Brain pericyte (primary cell): ENCODE results near the gene EIF2S1.
"Not testable (repeated sequence)": the region's sequence is repeated elsewhere in the genome, so short reads cannot be mapped to it uniquely, and the experiment has no call there.

Experiments
- DNase-seq: peaks from one replicate; pipeline ENCODE4 v3.0.0-alpha.2; 2012; ENCODE audit warnings: low read depth, low spot score

EIF2S1 gene

DNA sequence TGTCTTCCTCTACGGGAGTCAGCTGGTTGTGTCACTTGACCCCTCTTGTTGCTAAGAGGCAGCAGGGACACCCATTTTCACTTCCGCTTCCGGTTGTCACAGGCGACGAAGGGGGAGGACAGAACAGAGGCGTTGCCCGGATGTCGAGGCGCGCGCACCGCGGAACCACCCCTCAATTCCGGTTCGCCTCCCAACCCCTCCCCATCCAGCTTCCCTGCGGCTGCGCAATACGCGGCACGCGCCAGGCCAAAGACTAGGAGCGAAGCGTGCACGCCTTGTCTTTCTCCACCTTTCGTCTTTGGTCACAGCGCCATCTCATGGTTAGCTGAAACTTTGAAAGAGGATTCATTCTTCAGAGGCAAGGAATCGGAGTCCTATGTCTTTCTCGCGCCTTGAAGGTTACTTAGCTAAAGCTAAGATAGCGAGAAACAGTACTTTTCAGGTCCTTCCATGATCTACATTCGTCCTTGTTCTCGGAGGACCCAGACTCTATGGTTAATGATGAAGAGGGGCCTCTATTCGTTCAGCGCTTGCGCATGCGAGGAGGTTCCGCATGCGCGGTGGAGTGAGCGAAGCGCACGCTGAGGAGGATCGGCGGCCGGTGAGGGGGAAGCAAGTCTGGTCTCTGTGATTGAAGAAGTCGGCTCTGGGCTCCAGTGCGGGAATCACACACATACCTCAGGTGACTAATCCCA is at the start of gene EIF2S1, which contains the start of gene ATP6V1D:
Gene EIF2S1 (plus strand): TSS at position 554 of the 695 bp plus-strand sequence. CDS start 4,440 bp downstream, outside the sequence.
Gene ATP6V1D (minus strand): TSS at position 30 of the 695 bp plus-strand sequence. CDS start 106 bp downstream, outside the sequence.
- DNase-seq, result peak; percentile 98

DNA sequence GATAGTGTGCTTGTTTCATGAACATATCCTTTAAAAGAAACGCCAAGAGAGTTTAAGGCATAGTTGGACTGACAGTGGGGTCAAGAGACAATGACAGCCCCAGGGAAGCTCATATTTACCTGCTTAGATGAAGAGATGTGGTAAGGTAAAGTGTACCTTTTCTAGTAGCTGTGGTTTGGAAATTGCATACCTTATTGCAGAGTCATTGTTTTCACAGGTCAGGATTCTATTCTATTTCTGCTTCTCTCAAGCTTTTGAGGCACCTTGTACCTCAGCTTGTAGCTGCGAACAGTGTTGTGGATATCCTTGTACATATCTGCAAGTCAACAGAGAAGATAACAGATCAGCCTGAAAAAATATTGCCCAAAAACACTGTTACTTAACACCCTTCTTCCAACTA is 48.3 kb upstream of the EIF2S1 start:
- DNase-seq, result no peak

DNA sequence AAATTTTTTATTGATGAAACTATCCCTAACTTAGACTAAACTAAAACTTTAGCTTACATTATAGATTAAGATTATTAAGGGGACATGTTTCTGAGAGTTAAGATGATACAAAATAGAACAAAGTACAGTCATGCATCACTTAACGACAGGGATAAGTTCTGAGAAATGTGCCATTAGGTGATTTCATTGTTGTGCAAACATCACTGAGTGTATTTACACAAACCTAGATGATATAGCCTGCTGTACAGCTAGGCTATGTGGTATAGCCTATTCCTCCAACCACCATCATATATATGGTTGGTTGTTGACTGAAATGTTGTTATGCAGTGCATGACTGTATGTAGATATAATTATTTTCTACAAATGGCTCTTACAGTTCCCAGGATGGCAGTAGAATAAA is 47.0 kb upstream of the EIF2S1 start:
- no peak for DNase-seq

DNA sequence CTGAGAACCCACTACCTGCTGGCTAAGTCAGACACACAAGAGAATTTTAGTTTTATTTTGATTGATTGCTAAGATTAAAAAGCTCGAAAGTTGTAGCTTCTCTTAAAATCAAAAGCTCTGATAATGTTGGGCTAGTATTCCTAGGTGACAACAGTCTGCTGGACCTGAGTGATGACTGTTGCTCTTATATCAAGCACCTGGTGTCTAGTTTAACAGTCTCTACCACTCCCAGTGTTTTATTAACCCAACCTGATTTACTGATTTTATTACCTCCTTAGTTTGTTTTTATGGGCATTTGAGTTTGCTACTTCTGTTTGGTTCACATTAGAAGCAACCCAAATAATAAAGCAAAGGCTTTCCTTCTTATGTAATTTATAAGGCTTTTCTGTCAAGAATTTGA is 42.3 kb upstream of the EIF2S1 start:
- no peak for DNase-seq

DNA sequence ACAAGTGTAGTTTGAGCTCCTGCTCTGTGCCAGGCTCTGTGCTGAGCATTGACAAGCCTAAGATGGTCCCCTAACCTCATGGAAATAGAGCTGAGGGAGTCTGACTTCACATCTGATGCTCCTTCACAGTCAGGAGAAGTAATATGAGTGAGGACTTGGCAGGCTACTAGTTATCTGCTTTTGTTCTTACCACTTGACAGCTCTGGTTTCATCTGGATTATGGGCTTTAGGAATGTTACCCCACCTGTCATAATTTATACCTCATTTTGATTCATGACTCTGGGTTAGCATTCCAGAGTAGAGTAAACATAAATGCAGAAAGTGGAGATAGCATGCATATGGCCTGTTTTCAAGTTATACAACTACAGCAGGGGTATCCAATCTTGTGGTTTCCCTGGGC is 41.0 kb upstream of the EIF2S1 start:
- DNase-seq, result no peak

DNA sequence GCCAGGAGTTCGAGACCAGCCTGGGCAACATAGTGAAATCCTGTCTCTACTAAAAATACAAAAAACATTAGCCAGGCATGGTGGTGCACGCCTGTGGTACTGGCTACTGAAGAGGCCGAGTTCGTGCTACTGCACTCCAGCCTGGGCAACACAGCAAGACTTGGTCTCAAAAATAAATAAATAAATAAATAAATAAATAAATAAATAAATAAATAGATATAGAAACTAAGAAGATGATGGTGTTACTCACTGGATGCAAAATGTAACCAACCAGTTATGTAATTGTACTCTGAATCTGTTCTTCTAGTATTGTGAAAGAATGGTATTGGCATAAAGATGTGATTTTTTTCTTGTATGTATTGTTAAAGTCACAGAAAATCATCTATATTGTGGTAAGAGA is 30.5 kb upstream of the EIF2S1 start:
- not testable (repeated sequence) for DNase-seq

DNA sequence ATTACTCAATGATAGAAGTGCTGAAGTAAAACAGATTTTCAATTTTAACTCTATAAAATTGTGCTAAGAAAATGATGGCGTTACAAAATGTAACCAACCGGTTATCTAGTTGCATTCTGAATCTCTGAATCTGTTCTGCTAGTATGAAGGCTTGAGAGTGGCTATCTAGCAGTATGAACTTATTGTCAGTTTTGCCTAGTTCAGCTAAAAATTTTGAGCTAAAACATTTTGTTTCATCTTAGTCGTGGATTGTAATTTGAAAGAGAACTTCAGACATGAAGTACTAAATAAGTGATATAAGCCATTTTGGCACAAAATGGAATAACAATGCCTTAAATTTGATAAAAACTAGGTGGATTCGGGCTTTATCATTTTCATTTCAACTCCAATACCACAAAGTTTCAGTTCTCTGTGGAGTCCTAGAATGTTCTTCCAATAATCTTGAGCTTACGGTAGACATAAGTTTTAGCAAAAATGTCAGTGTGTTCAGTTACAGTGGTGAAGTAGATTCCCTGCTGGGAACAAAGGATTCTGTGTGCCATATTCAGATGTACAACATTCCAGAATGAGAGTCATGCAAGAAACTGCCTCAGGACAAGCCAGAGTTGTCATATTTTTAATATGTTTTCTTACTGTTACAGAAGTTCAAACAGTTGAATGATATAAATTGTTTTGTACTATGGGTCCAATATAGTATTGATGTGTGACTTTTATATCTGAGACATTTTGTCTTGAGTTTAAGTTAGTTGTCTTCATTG is 28.6 kb upstream of the EIF2S1 start:
- no peak for DNase-seq

DNA sequence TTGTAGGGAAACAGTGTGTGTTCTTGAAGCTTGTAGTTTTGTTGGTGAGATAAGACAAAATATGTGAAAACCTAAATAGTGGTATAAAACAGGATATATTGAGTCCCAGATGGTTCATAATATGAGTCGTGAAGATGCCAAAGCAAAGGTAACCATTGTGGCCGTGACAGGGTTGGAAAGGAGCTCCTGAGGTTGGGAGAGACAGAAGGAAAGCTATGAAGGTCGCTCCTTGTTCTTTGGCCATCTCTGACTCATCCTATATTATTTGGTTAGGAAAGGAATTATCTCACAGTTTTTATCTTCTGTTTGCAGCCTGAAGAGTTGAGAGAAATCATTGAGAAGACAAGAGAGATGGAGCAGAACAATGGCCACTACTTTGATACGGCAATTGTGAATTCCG is 27.7 kb upstream of the EIF2S1 start:
- DNase-seq, result no peak

DNA sequence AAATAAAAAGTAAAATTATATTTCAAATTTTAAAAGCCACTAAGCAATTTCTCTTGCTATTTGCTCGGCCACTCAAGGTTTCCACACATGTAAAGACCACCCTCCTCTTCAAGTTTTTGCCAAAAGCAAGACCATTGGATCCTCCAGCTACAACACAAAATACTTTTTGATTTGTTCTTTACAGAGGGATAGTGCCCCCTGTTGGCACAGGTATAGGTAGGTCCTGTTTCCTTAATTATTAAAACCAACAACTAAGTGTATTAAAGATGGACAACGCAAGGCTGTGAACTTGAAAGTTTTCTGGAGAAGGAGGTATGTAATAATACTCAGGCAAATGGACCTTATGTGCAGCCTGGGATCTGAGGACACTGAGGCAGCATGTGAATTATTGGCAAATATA is 24.3 kb upstream of the EIF2S1 start:
- no peak for DNase-seq

DNA sequence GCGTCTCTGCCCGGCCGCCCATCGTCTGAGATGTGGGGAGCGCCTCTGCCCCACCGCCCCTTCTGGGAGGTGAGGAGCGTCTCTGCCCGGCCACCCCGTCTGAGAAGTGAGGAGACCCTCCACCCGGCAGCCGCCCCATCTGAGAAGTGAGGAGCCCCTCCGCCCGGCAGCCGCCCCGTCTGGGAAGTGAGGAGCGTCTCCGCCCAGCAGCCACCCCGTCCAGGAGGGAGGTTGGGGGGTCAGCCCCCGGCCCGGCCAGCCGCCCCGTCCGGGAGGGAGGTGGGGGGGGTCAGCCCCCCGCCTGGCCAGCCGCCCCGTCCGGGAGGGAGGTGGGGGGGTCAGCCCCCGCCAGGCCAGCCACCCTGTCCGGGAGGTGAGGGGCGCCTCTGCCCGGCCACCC is 18.9 kb upstream of the EIF2S1 start:
- not testable (repeated sequence) for DNase-seq

DNA sequence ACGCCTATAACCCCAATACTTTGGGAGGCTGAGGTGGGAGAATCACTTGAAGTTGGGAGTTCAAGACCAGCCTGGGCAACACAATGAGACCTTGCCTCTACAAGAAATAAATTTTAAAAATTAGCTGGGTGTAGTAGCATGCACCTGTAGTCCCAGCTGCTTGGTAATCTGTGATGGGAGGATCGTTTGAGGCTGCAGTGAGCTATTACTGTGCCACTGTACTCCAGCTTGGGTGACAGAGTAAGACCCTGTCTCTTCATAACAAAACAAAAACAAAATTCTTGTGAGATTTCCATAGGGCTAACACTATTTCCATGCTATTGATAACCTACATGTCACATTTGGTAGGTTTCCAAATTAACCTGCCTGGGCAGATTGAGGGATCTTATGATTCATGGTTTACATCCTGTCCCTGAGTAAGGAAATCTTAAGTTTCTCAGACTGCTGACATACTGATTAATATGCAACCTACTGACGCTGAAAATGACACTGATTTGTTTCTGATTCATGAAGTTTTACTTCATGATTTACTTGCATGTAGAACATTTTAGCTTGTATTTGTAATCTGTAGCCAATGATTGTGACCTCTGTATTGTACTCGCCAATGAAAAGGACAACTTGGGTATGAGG is 16.4 kb upstream of the EIF2S1 start:
- no peak for DNase-seq

DNA sequence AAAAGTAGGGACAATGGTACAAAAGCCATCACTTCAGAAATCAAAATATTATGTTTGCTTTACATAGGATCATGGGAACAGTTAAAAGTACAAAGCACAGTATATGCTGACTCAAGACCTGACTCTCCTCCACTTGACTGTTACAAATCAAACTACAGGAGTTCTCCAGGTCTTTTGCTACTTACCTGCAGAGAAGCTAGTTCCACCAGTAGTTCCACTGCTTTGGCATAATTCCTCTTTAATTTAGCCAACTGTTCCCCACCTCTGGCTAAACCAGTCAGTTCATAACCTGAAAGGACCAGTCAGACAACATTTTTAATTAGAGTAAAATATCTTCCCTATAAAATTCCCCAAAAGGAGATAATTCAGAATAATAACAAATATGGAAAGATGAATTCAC is 14.5 kb upstream of the EIF2S1 start:
- DNase-seq, result no peak

DNA sequence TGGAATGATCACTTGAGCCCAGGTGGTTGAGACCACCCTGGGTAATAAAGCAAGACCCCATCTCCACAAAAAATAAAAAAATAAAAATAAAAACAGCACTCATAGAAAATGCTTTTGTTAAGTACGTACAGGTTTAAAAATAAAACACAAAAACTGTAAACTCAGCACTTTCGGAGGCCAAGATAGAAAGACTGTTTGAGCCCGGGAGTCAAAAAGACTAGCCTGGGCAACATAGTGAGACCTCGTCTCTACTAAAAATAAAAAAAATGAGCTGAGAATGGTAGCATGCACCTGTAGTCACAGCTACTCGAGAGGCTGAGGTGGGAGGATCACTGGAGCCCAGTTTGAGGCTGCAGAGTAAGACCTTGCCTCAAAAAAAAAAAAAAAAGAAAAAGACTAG is 8.1 kb upstream of the EIF2S1 start:
- DNase-seq, result no peak

DNA sequence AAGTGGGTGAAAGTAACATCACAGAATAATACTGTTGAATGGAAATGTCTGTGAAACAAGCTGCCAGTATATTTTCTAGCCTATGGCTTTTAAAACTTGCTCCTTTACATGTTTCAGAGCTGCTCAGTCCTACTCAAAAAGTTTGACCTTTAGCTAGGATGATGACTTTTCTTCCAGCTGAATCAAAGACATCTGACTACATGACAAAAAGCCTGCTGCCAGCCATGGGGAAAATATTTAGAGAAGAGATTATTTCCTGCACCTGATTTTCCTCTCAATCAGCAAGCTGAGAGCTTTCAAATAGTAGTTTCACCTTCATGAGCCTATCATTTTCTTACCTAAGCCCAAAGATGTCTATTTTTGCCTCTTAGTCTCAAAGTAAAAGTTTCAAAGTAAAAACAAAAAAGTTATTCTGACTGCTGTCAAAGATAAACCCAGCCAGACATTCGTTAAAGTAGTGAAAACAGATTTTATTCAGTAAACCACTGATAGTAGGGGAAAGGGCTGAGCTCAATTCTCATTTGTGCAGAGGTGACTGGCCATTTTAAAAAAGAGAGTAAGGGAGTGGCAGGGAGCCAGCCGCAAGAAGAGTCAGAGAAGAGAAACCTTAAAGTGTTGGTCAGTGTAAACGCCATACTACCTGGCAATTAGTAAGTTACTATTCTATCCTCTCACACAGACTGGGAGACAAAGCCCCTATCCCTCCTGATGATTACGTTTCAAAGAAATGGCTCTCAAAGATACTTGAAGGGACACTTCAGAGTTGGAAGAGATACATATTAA is 2.8 kb upstream of the EIF2S1 start:
- no peak for DNase-seq

DNA sequence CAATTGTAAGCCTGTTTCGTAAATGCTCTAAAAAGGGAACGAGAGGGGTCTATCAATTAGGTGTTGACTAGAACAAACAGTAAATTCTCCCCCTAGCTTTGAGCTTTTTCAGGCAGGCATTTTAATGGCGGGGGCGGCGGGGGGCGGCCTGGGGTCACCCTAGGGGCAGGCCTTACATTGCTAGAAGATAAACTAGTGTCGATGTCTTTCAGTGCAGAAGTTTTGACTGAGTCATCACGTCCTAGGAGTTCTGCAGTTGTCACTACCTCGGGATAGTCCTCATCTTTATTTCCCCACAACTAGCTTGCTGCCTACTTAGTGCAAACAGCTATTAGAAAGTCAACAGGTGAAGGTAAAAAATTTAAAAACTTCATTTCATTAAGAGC is 2.2 kb upstream of the EIF2S1 start:
- no peak for DNase-seq

DNA sequence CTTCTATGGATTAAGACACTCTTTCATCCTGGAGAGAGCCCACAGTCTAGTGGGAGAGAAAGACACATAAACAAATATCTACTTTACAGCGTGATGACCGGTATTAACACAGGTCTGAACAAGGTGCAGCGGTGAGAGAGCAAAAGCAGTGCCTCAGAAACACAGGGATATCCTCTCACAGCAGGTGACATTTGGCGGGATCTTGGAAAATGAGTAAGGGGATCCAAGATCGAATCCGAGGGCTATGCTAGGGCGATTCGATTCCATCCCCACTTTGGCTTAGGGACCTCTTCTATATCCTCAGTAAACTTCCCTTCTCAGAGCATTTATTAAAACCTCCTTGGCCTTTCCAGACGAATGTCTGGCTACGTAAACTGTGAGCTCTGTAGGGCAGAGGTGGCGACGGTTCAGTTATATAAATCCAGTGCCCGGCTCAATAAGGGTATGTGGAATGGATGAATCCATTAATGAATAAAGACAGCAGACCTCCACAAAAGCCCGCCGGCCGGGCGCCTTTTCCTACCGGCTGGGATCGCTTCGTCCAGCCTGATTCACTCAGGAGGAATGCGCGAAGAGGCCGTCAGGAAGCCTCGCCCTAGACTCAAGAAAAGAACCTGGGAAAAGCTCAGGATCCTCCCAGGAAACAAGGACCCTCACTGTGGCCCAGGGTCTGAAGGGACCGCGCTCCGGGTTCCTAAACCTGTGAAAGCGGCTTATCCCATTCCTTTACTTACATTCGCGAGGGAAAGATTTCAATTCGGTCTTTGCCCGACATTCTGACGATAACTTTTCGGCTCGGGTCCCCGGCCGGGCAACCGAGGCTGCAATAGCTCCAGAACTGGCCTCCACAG is 979 bp upstream of the EIF2S1 start:
- DNase-seq, result no peak

DNA sequence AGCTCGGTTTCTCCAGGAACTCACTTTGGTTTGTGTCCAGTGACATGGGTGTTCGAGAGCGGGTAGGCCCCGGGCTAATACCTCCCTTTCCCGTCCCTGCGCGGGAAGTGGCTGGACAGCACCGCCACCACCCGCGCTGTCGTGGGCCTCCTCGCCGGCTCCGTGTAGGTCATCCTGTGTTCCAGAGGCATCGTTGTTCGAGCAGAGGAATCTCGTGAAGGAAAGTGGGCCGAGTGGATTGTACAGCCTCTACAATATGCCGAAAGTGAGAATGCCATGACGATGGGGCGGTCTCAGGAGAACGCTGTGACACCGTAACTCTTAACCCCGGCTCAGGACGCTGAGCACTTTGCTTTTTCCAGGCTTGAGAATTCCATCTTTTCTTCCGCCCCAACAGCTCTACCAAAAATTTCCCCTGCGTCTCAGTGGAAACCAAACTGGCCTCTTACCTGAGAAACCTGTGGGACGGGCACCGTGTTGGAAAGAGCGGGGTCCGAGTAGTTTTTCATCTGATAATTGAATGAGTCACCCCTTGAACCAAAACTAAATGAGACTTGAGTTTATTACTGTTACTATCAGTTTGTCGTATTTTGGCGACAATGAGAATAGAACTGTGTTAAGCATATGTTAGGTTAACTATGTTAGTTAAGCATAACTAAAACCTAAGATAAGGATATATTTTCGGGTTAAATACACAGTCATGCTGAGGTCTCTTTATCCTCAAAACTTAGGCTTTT is 510 bp downstream of the EIF2S1 start:
- DNase-seq, result no peak

DNA sequence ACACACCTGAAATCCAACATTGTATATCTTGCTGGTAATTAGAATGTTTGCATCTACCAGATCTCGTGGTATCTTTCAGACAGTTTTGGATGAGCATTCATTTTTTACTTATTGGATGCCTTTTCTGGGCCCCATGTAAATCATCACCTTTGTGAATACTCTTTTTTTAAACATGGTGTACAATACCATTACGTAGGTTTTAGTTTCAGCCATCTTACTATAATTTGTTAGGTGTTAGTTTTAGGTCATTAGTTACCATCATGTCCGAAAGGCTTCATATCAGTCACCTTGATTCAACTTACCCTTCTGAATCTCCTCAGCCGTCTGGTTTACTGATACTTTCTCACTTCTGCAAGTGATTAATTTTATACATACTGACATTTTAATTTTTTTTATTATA is 5.3 kb downstream of the EIF2S1 start:
- no peak for DNase-seq

DNA sequence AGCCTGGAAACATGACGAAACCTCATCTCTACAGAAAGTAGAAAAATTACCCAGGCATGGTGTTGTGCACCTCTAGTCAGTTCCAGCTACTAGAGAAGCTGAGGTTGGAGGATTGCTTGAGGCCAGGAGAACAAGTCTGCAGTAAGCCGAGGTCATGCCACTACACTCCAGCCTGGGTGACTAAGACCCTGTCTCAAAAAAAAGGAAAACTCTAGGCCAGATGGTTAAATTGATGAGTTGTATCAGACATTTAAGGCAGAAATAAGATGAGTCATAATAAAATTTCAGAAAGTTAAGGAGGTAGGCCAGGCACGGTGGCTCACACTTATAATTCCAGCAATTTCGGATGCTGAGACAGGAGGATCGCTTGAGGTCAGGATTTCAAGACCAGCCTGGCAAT is 10.7 kb downstream of the EIF2S1 start:
- DNase-seq, result no peak
